Nucleus accumbens (tissue), 56 donors: ENCODE results near the gene ZIC1.

Source experiments
- DNase-seq, 56 donors: peaks; one replicate each; lab custom pipeline; 2025; lab: John Stamatoyannopoulos, UW

The ZIC1 gene

GRCh38 chr3:147393943-147394883 lies 15.0 kb upstream of the ZIC1 start:
- DNase-seq: peak in 2 of 56 donors; percentile 18 to 30

- no peak for DNase-seq
Observed at GRCh38 chr3:147394884-147395225, 14.3 kb upstream of the ZIC1 start.

DNA sequence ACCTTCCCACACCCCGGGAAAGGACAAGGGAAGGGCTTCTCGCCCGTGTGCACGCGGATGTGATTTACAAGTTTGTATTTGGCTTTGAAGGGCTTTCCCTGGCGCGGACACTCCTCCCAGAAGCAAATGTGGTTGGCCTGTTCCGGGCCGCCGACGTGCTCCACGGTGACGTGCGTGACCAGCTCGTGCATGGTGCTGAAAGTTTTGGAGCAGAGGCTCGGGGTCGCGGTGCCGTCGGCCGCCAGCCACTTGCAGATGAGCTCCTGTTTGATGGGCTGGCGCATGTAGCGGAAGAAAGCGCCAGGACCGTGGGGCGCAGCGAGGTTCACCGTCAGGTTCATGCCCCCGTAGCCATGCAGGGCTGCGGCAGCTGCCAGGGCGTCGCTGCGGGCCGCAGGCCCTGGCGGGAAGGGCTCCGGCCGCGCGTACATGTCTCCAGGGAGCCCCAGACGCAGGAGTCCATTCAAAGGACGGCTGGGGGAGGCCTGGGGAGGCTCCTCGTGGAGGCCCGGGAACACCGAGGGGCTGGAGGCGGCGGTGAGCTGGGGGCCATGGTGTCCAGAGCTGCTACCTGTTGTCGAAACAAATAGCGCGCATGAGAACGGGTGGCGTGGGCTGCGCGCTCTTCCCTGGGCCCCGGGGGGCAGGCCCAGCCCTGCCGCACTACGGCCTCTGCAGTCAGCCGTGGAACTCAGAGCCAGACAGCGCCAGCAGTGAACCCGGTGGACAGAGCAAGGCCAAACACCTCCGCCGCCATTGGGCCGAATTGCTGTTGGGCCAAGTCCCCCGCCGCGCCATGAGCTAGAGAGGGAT lies 13.1 kb upstream of the ZIC1 start:
- no peak for DNase-seq

GRCh38 chr3:147396712-147397046 lies 12.5 kb upstream of the ZIC1 start:
- no peak for DNase-seq

DNA sequence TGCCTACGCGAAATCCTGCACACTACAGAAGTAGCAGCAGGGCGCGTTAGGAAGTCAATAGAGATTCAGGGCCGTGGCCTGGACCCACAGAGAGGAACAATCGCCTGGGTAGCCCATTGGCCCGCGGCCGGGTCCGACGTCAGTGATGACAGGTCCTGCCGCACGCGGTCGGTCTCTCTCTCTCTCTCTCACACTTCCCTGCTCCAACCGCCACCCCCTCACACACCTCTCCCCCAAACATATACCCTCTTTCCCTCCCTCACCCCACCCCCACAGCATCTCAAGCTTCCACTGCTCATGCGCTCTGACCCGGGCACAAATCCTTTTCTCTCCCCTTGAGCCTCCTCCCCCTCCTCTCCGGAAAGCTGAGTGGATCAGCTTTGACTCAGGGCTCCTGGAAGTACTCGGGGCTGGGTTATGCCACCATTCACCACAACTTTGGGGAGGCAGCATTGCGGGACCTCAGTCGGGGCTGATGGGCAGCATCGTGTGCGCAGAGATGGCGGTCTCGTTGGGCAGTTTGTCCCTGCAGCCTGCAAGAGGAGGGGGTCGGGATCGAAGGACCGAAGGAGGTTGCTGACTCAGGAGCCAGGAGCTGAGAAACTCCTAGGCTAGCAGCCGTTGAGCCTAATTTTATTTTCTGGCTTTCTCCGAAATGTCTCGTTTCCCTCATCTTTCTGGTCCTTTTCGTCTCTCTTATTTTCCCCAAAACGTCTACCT lies 11.8 kb upstream of the ZIC1 start:
- peak in 21 of 56 donors; percentile 14 to 83 (median 44) for DNase-seq

- no peak for DNase-seq
Observed at GRCh38 chr3:147397875-147398812, 11.0 kb upstream of the ZIC1 start.

GRCh38 chr3:147398813-147399534 lies 10.2 kb upstream of the ZIC1 start:
- DNase-seq: no peak

GRCh38 chr3:147400111-147400510 lies 9.1 kb upstream of the ZIC1 start:
- DNase-seq: no peak

DNA sequence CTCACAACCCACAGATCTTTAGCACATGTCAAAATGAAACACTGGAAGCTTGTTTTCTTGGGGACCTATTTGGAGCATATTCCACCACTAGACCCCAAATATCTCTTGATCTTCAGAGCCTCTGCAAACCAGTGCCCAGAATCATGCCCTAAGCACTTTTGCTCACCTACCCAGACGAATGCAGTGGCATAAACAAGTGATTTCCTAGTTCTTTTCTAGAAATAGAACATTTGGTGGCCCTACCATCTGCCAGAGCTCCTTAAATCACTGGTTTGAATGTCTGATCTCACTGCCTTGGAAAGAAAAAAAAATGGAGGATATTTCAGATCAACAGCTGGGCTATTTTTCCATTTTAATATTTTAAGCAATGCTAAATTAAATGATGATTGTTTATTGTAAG lies 8.2 kb upstream of the ZIC1 start:
- no peak for DNase-seq

GRCh38 chr3:147401421-147401820 lies 7.7 kb upstream of the ZIC1 start:
- no peak for DNase-seq

DNA sequence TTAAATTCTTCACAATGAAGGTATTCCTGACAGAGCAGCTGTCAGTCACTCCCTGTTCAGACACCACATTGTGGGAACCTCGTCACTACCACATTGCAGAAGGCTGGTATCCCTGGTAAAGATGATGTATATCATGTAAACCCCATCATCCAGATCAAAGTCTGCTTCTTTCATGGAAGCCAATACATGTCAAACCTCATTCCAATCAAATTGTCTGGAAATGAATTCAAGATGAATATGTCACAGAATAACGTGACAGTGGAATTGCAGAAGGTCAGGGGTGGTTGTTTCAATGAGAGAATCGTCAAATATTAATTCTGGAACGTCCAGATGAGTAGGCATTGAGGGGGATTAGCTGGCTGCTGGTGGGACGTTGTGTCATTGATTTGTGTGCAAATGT lies 7.0 kb upstream of the ZIC1 start:
- DNase-seq: no peak

DNA sequence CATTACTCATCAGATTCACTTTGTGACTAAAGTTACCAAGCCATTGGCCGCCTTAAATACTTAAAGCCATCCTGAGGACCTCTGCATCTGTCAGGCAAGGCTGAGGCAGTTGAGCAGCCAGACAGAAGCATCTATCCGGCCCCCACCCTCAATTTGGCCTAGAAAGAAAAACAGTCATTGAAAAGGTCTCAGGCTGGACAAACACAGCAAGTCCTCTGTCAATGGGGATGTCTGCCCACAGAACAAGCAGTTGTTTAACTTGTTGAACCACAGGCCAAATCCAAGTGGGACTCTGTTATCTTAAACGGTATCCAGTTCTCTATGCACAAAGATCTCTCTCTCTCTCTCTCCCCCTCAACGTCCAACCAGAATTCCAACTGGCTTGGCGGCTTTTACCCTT lies 5.7 kb upstream of the ZIC1 start:
- DNase-seq: no peak

GRCh38 chr3:147404000-147404799 lies 5.0 kb upstream of the ZIC1 start:
- no peak for DNase-seq

GRCh38 chr3:147404800-147405230 lies 4.3 kb upstream of the ZIC1 start:
- DNase-seq: no peak

- DNase-seq: no peak
Observed at GRCh38 chr3:147405231-147406027, 3.7 kb upstream of the ZIC1 start.

- no peak for DNase-seq
Observed at GRCh38 chr3:147406028-147406931, 2.9 kb upstream of the ZIC1 start, which contains the start of gene ZIC4. ZIC4 (minus strand) TSS chr3:147406543; CDS start chr3:147402797, 3,746 bp downstream.
